ENCODE results near the gene MEF2D.

GRCh38 chr1:156550346-156550745, 49.8 kb upstream of the MEF2D start:
- no peak for TF ChIP-seq CTCF (IDR thresholded peaks at IDR 0.05; ENCODE audit: low read depth, low read length, poor library complexity, severe bottlenecking)
- no peak for TF ChIP-seq EZH2phosphoT487 (IDR thresholded peaks at IDR 0.05; ENCODE audit: borderline replicate concordance, low read length)

Measured in DOHH2 (cell line).